WTC11 (cell line): ENCODE results near the gene RADIL. TPM values are rescaled to one million over a fixed set of nuclear protein-coding genes. Genes with fewer than 3 reads are reported as not detected.

Experiments
- ATAC-seq: fragments of 200-7000 bp; cut with Tn5 transposase; 2 replicates; pipeline ENCODE4 v1.10.0; 2021; ENCODE audit warnings: mild to moderate bottlenecking, moderate library complexity
- CTCF ChIA-PET: fragments of 300-600 bp; sonication (Branson Sonifier 250); formaldehyde crosslinking; loops from one replicate; lab custom pipeline; 2021; ENCODE audit warnings: antibody characterized with exemption; lab: Charles Lee
- POLR2A ChIA-PET: fragments of 350-600 bp; sonication (Branson Sonifier 250); formaldehyde crosslinking; loops from one replicate; lab custom pipeline; 2021; ENCODE audit warnings: antibody characterized with exemption; lab: Charles Lee
- DNase-seq: peaks from one replicate; pipeline ENCODE4 v3.0.0; 2021; ENCODE audit warnings: low spot score
- H3K27ac Mint-ChIP-seq: 2 replicates; pipeline ENCODE4 v1.8.0; 2021; ENCODE audit warnings: mixed read lengths
- H3K27me3 Mint-ChIP-seq: 2 replicates; pipeline ENCODE4 v1.8.0; 2021; ENCODE audit warnings: low read depth, mild to moderate bottlenecking, moderate library complexity, mixed read lengths
- H3K36me3 Mint-ChIP-seq: 2 replicates; pipeline ENCODE4 v1.8.0; 2021; ENCODE audit warnings: mixed read lengths
- H3K4me1 Mint-ChIP-seq: 2 replicates; pipeline ENCODE4 v1.8.0; 2022; ENCODE audit warnings: mixed read lengths
- H3K4me3 Mint-ChIP-seq: 2 replicates; pipeline ENCODE4 v1.8.0; 2021; ENCODE audit warnings: mild to moderate bottlenecking, moderate library complexity, mixed read lengths
- H3K9me3 Mint-ChIP-seq: 2 replicates; pipeline ENCODE4 v1.8.0; 2021; ENCODE audit warnings: mixed read lengths
- ELF4 ChIP-seq: sonication (generic); formaldehyde crosslinking; IDR thresholded peaks from 2 replicates; pipeline ENCODE4 v1.8.1; 2022; ENCODE audit warnings: low read depth, mild to moderate bottlenecking, moderate library complexity, missing genetic modification reagents
- JUN ChIP-seq: sonication (generic); formaldehyde crosslinking; IDR thresholded peaks from 2 replicates; pipeline ENCODE4 v1.8.0; 2023; ENCODE audit warnings: mild to moderate bottlenecking, missing genetic modification reagents
- NR2C2 ChIP-seq: sonication (generic); formaldehyde crosslinking; IDR thresholded peaks from 2 replicates; pipeline ENCODE4 v1.8.0; 2022; ENCODE audit warnings: mild to moderate bottlenecking, missing genetic modification reagents
- RORB ChIP-seq: fragments of 250-450 bp; sonication (Bioruptor Pico); IDR thresholded peaks from 2 replicates; pipeline ENCODE4 v1.9.0; 2021; ENCODE audit warnings: mild to moderate bottlenecking
- total RNA-seq: library from RNA; stranded (reverse); gene quantifications from 3 replicates; pipeline ENCODE4 v1.2.3, GENCODE V29; 2021
- TF ChIP-seq, protein P1 (sequence below): fragments of 250-450 bp; sonication (Bioruptor Pico); IDR thresholded peaks from 2 replicates; pipeline ENCODE4 v1.9.0; 2021; ENCODE audit warnings: mild to moderate bottlenecking, borderline replicate concordance
- TF ChIP-seq, protein P2 (sequence below): sonication (generic); formaldehyde crosslinking; IDR thresholded peaks from 2 replicates; pipeline ENCODE4 v1.8.1; 2023; ENCODE audit warnings: mild to moderate bottlenecking, moderate library complexity, missing genetic modification reagents
- TF ChIP-seq, protein P3 (sequence below): sonication (generic); formaldehyde crosslinking; IDR thresholded peaks from 2 replicates; pipeline ENCODE4 v1.8.1; 2022; ENCODE audit warnings: missing genetic modification reagents, borderline replicate concordance
- TF ChIP-seq, protein P4 (sequence below): sonication (generic); formaldehyde crosslinking; IDR thresholded peaks from 2 replicates; pipeline ENCODE4 v1.8.1; 2023; ENCODE audit warnings: mild to moderate bottlenecking, missing genetic modification reagents, moderate library complexity

The RADIL gene
- total RNA-seq, 1 experiment from 2014 or later = 11.1 TPM

DNA sequence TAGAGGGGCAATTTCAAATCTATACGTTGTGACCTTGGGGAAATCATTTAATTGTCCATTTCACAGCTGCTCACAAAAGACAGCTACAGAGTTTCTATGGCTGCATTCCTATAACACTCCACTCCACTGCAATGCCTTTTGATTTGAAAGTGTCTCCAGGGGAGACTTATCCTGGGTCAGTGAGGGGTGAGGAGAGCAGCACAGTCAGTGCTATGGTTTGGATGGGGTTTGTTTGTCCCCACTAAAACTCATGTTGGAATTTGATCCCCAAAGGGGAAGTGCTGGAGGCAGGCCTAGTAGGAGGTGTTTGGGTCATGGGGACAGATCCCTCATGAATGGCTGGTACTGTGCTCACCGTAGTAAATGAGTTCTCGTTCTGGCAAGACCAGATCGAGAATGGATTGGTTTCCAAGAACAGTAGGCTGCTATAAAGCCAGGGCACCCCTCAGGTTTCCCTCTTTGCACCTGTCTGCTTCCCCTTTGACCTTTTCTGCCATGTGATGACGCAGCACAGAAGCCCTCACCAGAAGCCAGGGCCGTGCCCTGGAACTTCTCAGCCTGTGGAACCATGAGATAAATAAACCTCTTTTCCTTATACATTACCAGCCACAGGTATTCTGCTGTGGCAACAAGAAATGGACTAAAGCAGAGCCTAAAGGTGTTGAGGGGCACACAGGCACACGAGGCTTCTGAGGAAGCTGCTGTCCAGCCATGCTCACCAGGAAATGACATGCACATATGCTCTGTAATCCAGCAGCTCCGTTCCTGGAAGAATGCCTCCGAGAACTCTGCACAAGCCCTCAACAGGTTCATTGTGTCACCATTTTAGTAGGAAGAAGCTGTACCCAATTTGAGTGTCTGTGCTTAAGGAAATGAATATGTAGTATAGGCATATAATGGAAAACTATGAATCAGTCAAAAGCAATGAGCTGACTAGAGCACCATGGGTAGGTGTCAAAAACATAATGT, 16.7 kb downstream of the RADIL start:
- H3K27me3 Mint-ChIP-seq = peaks cover 16% of the 10 kb centered on the region
- no peak for ATAC-seq
- H3K36me3 Mint-ChIP-seq = no peaks in the 10 kb centered on the region
- peaks cover 3% of the 10 kb centered on the region; the same call in 1 of the 2 replicates for H3K4me1 Mint-ChIP-seq
- POLR2A ChIA-PET = no interaction called here
- H3K27ac Mint-ChIP-seq = no peak overlapping the region
- DNase-seq = no peak
- H3K9me3 Mint-ChIP-seq = peaks cover 23% of the 10 kb centered on the region
- no peak overlapping the region for H3K4me3 Mint-ChIP-seq
- no peak for TF ChIP-seq RORB (CRISPR knock-in tag)
- TF ChIP-seq, protein P1, sequence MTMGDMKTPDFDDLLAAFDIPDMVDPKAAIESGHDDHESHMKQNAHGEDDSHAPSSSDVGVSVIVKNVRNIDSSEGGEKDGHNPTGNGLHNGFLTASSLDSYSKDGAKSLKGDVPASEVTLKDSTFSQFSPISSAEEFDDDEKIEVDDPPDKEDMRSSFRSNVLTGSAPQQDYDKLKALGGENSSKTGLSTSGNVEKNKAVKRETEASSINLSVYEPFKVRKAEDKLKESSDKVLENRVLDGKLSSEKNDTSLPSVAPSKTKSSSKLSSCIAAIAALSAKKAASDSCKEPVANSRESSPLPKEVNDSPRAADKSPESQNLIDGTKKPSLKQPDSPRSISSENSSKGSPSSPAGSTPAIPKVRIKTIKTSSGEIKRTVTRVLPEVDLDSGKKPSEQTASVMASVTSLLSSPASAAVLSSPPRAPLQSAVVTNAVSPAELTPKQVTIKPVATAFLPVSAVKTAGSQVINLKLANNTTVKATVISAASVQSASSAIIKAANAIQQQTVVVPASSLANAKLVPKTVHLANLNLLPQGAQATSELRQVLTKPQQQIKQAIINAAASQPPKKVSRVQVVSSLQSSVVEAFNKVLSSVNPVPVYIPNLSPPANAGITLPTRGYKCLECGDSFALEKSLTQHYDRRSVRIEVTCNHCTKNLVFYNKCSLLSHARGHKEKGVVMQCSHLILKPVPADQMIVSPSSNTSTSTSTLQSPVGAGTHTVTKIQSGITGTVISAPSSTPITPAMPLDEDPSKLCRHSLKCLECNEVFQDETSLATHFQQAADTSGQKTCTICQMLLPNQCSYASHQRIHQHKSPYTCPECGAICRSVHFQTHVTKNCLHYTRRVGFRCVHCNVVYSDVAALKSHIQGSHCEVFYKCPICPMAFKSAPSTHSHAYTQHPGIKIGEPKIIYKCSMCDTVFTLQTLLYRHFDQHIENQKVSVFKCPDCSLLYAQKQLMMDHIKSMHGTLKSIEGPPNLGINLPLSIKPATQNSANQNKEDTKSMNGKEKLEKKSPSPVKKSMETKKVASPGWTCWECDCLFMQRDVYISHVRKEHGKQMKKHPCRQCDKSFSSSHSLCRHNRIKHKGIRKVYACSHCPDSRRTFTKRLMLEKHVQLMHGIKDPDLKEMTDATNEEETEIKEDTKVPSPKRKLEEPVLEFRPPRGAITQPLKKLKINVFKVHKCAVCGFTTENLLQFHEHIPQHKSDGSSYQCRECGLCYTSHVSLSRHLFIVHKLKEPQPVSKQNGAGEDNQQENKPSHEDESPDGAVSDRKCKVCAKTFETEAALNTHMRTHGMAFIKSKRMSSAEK = no peak
- TF ChIP-seq, all 79 proteins: peak for 0
- CTCF ChIA-PET = interaction anchor here (0.6 to 2.1 kb wide), 5 partner anchors 17 to 222 kb away, joined by 3 to 5 read pairs (median 5); partner anchors contain the start of gene RADIL

DNA sequence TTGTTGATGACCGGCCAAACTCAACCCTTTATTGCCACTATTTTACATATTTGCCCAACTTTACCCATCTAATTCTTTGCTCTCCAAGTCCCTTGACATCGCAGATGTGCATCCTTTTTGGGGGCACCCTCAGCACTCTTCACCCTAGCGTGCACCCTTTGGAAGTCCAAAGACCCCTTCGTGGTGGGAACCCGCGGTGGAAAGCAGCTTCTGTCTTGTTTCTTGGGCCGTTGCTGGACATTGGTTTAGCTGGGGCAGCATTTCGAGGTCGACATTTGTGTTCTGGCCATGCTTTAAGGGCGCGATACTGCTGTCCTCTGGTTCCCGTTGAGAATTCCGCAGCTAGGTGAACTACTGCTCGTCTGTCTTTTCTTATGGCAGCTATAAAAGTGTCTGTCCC, 21.4 kb downstream of the RADIL start:
- DNase-seq = no peak
- 0 out of 2 replicates have a peak, but pooled peaks cover 3% of the 10 kb centered on the region for H3K36me3 Mint-ChIP-seq
- ChIA-PET CTCF (interaction anchor here (1.4 kb wide), 1 partner anchor 21 kb away, joined by 4 read pairs; the partner anchor contains the start of gene RADIL), POLR2A (no interaction called here)
- H3K27me3 Mint-ChIP-seq = peaks cover 33% of the 10 kb centered on the region
- H3K4me1 Mint-ChIP-seq = no peaks in the 10 kb centered on the region
- no peak for ATAC-seq
- H3K9me3 Mint-ChIP-seq = peaks cover 23% of the 10 kb centered on the region
- H3K27ac Mint-ChIP-seq = no peak overlapping the region
- TF ChIP-seq, protein P2, sequence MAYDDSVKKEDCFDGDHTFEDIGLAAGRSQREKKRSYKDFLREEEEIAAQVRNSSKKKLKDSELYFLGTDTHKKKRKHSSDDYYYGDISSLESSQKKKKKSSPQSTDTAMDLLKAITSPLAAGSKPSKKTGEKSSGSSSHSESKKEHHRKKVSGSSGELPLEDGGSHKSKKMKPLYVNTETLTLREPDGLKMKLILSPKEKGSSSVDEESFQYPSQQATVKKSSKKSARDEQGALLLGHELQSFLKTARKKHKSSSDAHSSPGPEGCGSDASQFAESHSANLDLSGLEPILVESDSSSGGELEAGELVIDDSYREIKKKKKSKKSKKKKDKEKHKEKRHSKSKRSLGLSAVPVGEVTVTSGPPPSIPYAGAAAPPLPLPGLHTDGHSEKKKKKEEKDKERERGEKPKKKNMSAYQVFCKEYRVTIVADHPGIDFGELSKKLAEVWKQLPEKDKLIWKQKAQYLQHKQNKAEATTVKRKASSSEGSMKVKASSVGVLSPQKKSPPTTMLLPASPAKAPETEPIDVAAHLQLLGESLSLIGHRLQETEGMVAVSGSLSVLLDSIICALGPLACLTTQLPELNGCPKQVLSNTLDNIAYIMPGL = no peak
- no peak for TF ChIP-seq NR2C2 (CRISPR knock-in tag)
- TF ChIP-seq, protein P3, sequence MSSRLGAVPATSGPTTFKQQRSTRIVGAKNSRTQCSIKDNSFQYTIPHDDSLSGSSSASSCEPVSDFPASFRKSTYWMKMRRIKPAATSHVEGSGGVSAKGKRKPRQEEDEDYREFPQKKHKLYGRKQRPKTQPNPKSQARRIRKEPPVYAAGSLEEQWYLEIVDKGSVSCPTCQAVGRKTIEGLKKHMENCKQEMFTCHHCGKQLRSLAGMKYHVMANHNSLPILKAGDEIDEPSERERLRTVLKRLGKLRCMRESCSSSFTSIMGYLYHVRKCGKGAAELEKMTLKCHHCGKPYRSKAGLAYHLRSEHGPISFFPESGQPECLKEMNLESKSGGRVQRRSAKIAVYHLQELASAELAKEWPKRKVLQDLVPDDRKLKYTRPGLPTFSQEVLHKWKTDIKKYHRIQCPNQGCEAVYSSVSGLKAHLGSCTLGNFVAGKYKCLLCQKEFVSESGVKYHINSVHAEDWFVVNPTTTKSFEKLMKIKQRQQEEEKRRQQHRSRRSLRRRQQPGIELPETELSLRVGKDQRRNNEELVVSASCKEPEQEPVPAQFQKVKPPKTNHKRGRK = no peak
- TF ChIP-seq ELF4 (CRISPR knock-in tag) = no peak
- TF ChIP-seq, protein P4, sequence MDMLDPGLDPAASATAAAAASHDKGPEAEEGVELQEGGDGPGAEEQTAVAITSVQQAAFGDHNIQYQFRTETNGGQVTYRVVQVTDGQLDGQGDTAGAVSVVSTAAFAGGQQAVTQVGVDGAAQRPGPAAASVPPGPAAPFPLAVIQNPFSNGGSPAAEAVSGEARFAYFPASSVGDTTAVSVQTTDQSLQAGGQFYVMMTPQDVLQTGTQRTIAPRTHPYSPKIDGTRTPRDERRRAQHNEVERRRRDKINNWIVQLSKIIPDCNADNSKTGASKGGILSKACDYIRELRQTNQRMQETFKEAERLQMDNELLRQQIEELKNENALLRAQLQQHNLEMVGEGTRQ (CRISPR knock-in tag) = no peak
- TF ChIP-seq JUN (CRISPR knock-in tag) = no peak
- TF ChIP-seq, protein P1 = no peak
- peak overlapping the region; percentile 54 for H3K4me3 Mint-ChIP-seq
